GM19372 (cell line): ENCODE measurements around the gene RPP38.
A peak's percentile ranks its signal among the peaks of the same experiment; 100 is the strongest.

Experiments
- ATAC-seq: cut with Tn5 transposase; IDR thresholded peaks from one replicate; pipeline ENCODE4 v1.9.1; 2021; ENCODE audit warnings: mild to moderate bottlenecking, low read depth, moderate library complexity; ENCODE audit not compliant: unreplicated experiment

Gene RPP38, protein sequence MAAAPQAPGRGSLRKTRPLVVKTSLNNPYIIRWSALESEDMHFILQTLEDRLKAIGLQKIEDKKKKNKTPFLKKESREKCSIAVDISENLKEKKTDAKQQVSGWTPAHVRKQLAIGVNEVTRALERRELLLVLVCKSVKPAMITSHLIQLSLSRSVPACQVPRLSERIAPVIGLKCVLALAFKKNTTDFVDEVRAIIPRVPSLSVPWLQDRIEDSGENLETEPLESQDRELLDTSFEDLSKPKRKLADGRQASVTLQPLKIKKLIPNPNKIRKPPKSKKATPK

DNA sequence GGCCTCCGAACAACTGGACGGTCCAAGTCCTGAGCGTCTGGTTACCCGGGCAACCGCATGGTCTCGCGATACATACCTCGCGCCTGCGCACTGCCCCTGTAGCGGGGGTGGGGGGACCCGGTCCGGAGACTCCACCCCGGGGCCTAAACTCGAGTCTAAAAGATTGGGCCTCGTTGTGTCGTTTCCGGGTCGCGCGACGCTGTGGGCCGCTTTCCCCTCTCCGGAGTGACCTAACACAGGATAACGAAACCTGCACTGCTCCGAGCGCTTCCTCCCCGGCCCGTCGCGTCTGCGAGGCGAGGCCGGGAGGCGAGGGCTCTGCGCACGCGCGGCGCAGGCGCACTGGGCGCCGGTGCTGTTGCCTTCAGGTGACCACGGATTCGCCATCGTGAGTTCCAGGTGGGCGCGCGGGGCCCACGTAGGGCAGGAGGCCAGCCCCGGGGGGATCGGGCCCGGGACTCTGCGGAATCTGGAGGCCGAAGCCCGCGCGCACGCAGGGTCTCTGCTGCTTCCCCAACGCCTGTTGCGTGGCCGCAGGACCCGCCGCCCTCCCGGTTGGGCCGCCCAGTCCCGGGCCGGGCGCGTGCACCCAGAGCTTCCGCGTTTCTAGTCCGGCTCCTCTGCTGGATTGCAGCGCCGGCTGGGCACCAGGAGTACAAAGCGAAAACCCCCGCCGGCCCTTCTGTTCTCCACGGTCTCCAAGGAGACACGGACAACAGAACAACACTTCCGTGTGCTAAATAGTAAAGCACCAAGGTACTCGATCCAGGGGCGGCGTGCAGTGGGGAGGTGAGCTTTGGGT is at the start of gene RPP38:
Gene RPP38 (plus strand): TSS at position 345 of the 802 bp plus-strand sequence. CDS start 5,960 bp downstream, outside the sequence.
- peak; percentile 88 for ATAC-seq

DNA sequence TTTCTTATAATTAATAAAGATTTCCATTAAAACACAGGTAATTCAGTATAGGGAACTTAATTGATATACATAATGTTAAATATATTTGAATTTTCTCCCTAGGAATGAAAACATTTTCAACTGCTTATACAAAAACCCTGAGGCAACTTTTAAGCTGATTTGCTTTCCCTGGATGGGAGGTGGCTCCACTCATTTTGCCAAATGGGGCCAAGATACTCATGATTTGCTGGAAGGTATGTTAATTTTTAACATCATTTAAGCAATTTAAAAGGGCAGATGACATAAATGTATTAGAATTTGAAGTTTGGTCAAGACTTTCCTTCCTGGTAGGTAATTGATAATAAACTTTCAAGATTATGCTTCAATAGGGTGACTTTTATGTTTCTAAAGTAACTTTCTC is 47.6 kb upstream of the RPP38 start:
- no peak for ATAC-seq

DNA sequence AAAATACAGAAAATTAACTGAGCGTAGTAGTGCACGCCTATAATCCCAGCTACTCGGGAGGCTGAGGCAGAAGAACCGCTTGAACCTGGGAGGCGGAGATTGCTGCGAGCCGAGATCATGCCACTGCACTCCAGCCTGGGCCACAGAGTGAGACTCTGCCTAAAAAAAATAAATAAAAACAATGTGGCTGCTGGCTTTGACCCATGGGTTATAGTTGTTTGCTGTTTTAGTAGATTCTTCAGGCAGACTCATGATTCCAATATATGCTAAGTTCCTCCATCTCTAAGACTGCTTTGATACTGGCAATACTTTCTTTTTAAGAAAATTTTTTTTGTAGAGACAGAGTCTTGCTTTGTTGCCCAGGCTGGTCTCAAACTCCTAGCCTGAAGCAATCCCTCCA is 45.0 kb upstream of the RPP38 start:
- ATAC-seq, result no peak

DNA sequence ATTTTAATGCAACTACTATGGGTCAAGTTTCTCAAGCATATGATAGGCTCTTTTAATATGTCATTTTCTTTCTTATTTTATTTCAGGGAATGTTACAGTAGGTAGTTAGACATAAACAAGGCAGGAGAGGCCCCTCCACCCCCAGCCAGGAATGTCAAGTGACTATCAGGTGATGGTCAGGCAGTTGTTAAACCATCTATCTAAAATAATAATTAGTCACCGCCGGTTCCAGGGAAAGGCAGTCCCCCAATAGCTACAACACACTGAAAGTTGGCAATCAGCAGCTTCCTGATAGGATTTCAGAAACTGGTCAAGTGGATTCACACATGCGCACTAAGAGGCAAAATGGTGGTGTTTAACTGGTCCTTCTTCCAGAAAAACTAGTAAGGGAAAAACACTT is 44.1 kb upstream of the RPP38 start:
- ATAC-seq, result no peak

DNA sequence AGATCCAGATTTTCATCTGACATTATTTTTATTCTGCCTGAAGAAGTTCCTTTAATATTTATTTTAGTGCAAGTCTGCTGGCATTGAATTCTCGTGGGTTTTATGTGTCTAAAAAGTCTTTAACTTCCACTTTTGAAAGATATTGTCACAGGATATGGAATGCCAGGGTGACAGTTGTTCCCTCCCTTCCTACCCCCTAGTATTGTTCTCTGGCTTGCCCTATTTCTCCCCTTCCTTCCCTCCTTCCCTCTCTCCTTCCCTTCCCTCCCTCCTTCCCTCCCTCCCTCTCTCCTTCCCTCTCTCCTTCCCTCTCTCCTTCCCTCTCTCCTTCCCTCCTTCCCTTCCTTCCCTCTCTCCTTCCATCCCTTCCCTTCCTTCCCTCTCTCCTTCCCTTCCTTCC is 38.5 kb upstream of the RPP38 start:
- ATAC-seq, result no peak

DNA sequence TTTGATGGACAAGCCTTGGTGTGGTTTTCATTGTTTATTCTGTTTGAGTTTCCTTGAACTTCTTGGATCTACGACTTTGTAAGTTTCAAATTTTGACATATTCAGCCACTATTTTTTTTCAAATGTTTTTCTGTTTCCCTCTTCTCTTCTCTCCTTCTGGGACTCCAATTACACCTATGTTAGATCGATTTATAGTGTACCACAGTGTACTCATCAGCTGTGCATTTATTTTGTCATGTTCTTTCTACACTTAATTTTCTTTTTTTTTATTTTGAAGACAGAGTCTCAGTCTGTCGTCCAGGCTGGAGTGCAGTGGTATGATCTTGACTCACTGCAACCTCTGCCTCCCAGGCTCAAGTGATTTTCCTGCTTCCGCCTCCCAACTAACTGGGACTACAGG is 37.2 kb upstream of the RPP38 start:
- ATAC-seq, result no peak

DNA sequence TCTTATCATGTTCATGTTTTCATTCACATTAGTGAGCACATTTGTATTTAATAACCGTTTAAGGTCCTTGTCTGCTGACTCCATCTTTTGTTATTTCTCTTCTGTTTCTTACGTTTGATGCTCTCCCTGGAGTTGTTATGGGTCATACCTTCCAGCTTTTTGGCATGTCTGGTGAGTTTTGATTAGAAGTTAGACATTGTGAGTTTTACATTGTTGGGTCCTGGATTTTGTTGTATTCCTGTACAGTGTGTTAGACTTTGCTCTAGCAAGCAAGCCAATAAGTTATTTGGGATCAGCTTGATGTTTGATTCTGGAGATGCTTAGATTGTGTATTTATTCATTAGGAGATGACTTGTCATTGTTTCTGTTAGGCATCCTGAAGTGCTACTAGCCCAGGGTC is 36.5 kb upstream of the RPP38 start:
- ATAC-seq, result no peak

DNA sequence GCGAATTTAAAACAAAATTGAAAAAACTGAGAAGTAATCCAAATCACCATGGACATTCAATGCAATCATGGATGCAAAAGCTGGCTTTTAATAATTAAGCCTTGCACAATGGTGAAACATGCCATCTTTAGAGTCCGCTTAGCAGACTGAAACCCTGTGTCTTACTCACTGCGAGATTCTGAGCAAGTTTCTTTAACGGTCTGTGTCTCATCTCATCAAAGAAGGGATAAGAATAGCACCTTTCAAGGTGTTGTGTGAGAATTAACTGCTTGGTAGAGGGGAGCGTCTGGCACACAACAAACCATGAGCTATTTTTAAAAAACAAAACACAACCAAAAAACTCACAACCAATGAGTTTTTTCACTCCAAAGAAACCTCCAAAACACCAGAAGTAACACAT is 30.0 kb upstream of the RPP38 start:
- ATAC-seq, result no peak

DNA sequence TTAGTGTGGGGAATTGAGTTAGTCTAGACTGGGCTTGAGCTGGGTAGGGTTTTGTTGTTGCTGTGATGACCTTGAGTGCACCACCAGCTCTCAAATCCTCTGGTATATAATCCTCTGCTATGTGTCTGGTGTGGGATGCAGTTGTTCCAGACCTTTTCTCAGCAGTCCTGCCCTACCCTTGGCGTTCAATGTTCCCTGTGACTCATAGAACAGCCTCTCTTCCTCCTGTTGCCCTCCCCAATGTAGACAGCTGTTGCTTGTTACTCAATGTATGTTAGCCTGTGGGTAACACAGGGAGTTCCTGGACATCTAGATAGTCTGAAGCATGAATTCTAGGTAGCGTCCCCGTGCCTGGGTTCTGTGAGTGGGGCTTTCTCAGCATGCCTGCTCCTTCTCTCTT is 28.4 kb upstream of the RPP38 start:
- ATAC-seq, result no peak

DNA sequence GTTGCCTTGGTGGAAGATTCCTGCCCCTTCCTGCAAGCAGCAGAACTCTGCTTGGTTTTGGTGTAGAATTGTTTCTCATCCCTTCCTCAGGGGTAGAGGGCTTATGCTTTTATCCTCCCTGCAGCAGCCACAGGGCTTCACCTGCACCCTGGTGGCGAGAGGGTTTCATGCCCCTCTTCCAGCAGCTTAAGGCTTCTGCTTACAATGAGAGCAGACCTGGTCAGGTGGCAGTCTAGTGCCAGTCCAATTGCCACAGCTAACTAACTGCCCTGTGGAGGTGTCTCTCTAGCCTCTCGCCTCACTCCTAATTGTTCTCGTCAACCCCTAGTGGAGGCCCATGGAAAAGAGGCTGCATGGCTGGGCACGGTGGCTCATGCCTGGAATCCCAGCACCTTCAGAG is 27.9 kb upstream of the RPP38 start:
- ATAC-seq, result no peak

DNA sequence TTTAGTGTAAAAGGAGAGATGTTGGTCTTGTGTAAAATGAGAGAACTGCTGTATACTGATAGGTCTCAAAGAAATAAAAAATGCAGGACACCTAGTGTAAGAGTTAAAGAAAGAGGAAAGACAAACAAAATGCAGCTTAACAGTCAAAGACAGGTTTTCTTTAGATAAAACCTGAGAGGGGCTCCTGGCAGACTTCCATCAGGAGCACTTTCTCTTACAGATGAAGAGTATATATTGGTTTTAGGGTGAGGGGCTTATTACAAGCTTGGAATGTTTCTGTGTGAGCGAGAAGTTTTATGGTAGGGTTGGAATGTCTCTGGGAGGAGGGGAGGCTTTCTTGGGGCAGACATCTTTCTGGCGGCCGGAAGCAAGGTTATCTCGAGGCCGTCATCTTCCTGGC is 24.8 kb upstream of the RPP38 start:
- no peak for ATAC-seq

DNA sequence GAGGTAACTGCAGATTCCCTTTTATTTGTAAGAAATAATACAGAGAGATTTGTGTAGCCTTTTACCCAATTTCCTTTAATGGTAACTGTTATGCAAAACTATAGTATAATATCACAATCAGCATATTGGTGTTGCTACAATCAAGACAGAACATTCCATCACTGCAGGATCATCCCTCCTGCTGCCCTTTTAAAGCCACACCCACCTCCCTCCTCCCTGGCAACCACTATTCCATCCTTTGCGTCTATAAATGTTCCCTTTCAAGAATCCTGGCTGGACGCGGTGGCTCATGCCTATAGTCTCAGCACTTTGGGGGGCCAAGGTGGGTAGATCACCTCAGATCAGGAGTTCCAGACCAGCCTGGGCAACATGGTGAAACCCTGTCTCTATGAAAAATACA is 21.7 kb upstream of the RPP38 start:
- ATAC-seq, result no peak

DNA sequence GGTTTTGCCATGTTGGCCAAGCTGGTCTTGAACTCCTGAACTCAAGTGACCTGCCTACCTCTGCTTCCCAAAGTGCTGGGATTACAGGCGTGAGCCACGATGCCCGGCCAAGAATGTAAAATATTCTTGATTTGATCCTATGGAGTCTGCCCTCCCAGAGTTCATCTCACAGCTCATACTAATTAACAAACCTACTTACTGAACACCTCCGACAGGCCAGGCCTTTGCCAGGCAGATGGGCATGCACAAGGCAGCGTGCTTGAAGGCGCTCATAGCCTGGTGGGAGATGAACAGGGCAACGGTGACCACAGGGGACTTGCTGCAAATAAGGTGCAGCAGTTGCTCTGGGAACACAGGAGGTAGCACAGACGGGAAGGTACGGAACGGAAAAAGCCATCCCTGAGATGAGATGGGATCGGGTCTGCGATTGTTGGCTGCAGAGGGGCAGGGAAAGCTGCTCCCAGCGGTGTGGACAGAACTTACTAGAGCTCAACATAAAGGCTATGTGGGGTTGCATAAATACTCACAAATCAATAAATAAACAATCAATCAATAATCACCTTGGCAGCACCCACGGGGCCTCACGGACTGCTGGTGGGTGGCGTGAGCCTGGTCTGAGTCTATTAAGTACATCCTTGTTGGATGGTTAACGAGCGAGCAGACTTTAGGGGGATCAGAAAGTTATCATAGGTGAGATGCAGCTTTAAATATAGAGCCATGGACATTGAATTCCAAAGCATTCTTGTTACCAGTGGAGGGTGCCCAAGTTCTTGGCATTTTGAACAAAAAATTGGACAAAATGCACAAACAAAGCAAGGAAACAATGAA is 13.3 kb upstream of the RPP38 start:
- ATAC-seq, result no peak

DNA sequence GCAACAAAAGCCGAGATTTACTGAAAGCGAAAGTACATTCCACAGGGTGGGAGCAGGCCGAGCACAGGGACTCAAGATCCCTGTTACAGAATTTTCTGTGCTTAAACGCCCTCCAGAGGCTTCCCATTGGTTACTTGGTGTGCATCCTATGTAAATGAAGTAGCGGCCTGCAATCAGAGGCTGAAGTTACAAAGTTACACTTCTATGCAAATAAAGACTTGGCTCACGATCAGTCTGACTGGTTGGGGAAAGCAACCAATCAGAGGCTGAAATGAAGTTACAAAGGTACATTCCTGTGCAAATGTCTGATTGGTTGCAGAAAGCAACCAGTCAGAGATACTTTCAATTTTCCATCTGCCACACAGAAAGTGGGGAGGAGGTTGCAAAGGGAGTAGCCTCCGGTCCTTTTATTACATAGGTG is 12.6 kb upstream of the RPP38 start:
- ATAC-seq, result no peak

DNA sequence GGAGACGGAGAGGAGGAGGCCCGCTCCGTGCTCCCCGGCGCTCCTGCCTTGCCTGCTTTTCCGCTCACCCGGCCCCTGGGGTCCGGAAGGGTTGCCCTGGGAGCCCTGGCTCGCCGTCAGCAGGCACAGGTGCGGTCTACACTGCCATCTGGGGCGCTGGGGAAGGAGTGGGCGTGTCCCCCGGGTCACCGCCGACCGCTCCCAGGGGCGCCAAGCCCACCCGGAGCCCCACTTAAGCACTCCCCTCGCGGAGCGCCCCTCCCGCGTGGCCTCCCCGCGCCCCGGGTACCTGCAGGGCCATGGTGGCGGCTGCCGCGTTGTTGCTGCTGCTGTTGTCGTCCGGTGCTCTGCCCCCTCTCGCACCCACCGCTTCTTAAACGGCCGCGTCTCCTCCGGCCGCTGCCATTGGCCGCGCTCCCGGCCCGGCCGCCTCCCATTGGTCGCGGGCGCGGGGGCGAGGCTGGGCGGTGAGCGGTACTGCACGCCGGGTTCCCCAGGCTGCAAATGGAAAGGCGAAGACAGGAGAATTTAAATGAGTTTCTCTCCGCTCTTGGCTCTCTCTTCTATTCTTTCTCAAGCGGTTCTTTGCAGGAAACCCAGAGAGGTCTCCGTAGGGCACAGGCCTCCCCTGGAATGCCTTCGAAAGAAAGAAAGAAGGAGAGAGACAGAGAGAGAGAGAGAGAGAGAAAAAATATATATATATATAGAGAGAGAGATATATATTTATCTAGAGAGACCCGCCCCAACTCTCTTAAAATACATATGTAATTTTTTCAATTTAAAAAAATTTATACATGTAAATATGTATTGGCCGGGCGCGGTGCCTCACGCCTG is 8.5 kb upstream of the RPP38 start, which contains the start of gene ACBD7:
Gene ACBD7 (minus strand): TSS at position 349 of the 834 bp plus-strand sequence. CDS start 48 bp downstream, at position 301.
- ATAC-seq, result peak; percentile 99

DNA sequence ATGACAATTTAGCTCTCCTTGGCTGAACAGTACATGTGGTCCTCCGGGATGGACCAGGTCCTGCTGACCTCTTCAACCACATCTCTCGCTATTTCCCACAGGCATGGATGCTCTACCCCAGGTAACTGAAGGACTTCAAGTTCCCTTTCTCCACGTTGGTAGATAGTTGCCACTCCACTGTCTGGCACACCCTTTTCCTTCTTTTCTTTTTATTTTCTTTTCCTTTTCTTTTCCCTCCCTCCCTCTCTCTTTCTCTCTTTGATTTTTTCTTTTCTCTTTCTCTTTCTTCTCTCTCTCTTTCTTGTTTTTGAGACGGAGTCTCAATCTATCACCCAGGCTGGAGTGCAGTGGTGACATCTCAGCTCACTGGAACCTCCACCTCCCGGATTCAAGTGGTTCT is 5.7 kb upstream of the RPP38 start:
- no peak for ATAC-seq

DNA sequence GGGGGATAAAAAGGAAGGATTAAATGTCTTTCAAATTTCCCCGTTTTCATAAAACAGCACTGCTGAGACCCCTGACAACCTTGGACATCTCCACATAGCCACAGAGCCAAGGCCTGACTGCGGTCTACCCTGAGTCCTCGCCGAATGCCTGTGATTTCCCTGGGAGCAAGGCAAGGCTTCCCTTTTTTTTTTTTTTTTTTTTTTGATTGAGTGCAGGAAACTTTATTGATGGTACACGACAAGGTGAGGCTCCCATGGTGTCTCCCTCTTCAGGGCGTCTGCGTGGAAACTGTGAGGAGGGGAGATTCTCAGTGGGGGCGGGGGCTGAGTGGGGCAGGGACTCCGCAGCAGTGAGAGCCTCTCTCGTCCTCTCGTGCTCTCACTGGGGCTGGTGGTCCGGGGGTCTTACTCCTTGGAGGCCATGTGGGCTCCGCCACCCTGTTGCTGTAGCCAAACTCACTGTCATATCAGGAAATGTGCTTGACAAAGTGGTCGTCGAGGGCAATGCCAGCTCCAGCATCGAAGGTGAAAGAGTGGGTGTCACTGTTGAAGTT is 4.2 kb upstream of the RPP38 start:
- no peak for ATAC-seq

DNA sequence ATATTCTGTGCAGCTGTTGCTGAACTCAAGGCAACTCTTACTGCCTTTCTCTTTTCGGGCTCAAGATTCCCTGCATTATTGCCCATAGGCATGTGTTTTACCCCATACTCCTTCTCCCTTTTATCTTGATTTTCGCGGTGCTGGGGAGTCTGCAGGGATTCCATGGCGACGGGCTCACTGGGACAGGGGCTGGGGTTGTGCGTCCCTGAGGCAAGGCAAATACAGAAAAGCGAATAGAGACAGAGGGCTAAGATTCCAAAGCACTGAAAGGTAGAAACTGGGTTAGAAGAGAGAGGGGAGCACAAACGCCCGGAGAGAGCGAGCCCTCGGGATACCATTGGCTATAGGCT is 519 bp upstream of the RPP38 start:
- ATAC-seq, result peak; percentile 12

DNA sequence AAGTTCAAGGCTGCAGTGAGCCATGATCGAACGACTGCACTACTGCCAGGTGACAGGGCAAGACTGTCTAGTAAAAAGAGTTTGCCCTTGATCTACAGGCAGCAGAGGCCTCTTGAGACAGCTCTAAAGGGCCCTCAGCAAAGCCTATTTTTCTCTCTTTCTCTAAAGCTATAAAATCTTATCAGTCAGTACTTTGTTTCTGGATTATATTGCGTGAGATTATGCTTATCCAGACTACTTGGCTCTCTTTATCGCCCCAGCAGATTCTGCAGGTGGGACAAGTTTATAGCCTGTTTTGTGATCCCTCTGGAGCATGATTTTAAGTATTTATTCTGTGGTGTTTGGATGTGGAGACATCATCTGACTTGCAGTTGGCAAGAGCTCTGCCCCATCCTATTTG is 2.7 kb downstream of the RPP38 start:
- no peak for ATAC-seq

DNA sequence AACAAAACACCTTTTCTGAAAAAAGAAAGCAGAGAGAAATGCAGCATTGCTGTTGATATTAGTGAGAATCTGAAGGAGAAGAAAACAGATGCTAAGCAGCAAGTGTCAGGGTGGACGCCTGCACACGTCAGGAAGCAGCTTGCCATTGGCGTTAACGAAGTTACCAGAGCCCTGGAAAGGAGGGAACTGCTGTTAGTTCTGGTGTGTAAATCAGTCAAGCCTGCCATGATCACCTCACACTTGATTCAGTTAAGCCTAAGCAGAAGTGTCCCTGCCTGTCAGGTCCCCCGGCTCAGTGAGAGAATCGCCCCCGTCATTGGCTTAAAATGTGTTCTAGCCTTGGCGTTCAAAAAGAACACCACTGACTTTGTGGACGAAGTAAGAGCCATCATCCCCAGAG is 6.4 kb downstream of the RPP38 start:
- ATAC-seq, result no peak
